HCT116 (cell line): ENCODE results near the gene OPRD1. TPM values are rescaled to one million over a fixed set of nuclear protein-coding genes. Genes with fewer than 3 reads are reported as not detected.

ENCODE experiments used
- ATAC-seq: fragments of 200-7000 bp; cut with Tn5 transposase; 2 replicates; pipeline ENCODE4 v1.9.1; 2020; ENCODE audit warnings: mild to moderate bottlenecking, moderate library complexity
- BruUV-seq: library from RNA; stranded (reverse); fragments of 400-500 nt; replicated peaks from 2 replicates; lab custom pipeline; 2021; lab: Mats Ljungman, UMichigan
- CTCF ChIA-PET: fragments of 300-600 bp; sonication (Branson Sonifier 250); formaldehyde crosslinking; loops from one replicate; lab custom pipeline; 2021; ENCODE audit warnings: antibody characterized with exemption; lab: Charles Lee
- POLR2A ChIA-PET: fragments of 300-600, 350-600 bp; sonication (Branson Sonifier 250); formaldehyde crosslinking; loops from one replicate; lab custom pipeline; 2021; ENCODE audit warnings: antibody characterized with exemption; lab: Charles Lee
- RAD21 ChIA-PET, 2 experiments: fragments of 300-600 bp; sonication (Branson Sonifier 250); formaldehyde crosslinking; loops; one replicate each; lab custom pipeline; 2023; ENCODE audit warnings: low total read pairs in 2 of 2; ENCODE audit not compliant: uncharacterized antibody in 2 of 2, unreplicated experiment in 2 of 2, low non-redundant PET in 1 of 2; lab: Charles Lee
- DNase-seq: peaks from one replicate; pipeline ENCODE4 v3.0.0-alpha.2; 2010; ENCODE audit warnings: low read depth, low spot score
- H2AFZ ChIP-seq: fragments of 200-600 bp; shearing (Covaris generic), sonication (generic); 2 replicates; pipeline ENCODE4 v1.6.1; 2017; ENCODE audit warnings: low read depth, mixed run types, mixed read lengths, antibody characterized with exemption, low read length; ENCODE audit not compliant: poor library complexity, severe bottlenecking
- H3K27ac ChIP-seq: 2 replicates; pipeline ENCODE4 v1.5.1; 2012; ENCODE audit warnings: low read depth, low read length
- H3K27me3 ChIP-seq: fragments of 200-600 bp; sonication (generic); 2 replicates; pipeline ENCODE4 v1.6.1; 2016; ENCODE audit warnings: mixed run types, low read length, mixed read lengths; ENCODE audit not compliant: insufficient read depth
- H3K36me3 ChIP-seq, 2 experiments: fragments of 200-500 bp in 1 of 2; fragments of 200-600 bp in 1 of 2; sonication (Bioruptor generic) in 1 of 2; sonication (generic) in 1 of 2; 2 replicates each; pipeline versions ENCODE4 v1.5.1 to v1.6.1; 2014 to 2016; ENCODE audit warnings: low read length in 2 of 2, inconsistent platforms in 1 of 2, mixed read lengths in 1 of 2, mixed run types in 1 of 2; ENCODE audit not compliant: insufficient read depth in 2 of 2, control insufficient read depth in 1 of 2
- H3K4me1 ChIP-seq, 2 experiments: fragments of 200-600 bp in 1 of 2; sonication (generic) in 1 of 2; 2 replicates each; pipeline versions ENCODE4 v1.5.1 to v1.6.1; 2012 to 2017; ENCODE audit warnings: low read length in 2 of 2, inconsistent platforms in 1 of 2, mild to moderate bottlenecking in 1 of 2, mixed read lengths in 1 of 2, mixed run types in 1 of 2, moderate library complexity in 1 of 2; ENCODE audit not compliant: insufficient read depth in 2 of 2, control insufficient read depth in 1 of 2
- H3K4me2 ChIP-seq: fragments of 200-600 bp; sonication (generic); 2 replicates; pipeline ENCODE4 v1.6.1; 2017; ENCODE audit warnings: mixed run types, low read length, mixed read lengths
- H3K4me3 ChIP-seq, 2 experiments: fragments of 200-600 bp in 1 of 2; sonication (generic) in 1 of 2; replicated peaks in 1 of 2; 2 replicates each; pipeline ENCODE4 v1.5.1; 2011 to 2016; ENCODE audit warnings: low read length in 2 of 2, control low read depth in 1 of 2, low read depth in 1 of 2, mild to moderate bottlenecking in 1 of 2, mixed read lengths in 1 of 2, mixed run types in 1 of 2
- H3K79me2 ChIP-seq: fragments of 200-600 bp; sonication (generic); 2 replicates; pipeline ENCODE4 v1.6.1; 2017; ENCODE audit warnings: mild to moderate bottlenecking, mixed run types, low read length, moderate library complexity, mixed read lengths; ENCODE audit not compliant: insufficient read depth
- H3K9ac ChIP-seq: fragments of 200-600 bp; sonication (generic); 2 replicates; pipeline ENCODE4 v1.6.1; 2016; ENCODE audit warnings: low read length, mixed read lengths
- H3K9me2 ChIP-seq: fragments of 200-600 bp; sonication (generic), shearing (Covaris generic); 2 replicates; pipeline ENCODE4 v1.6.1; 2017; ENCODE audit warnings: mixed run types, mild to moderate bottlenecking, moderate library complexity; ENCODE audit not compliant: insufficient read depth
- H3K9me3 ChIP-seq, 2 experiments: fragments of 200-500 bp in 1 of 2; fragments of 200-600 bp in 1 of 2; sonication (Bioruptor generic) in 1 of 2; sonication (generic) in 1 of 2; 2 replicates each; pipeline ENCODE4 v1.6.1; 2014 to 2017; ENCODE audit warnings: low read length in 2 of 2, mixed read lengths in 2 of 2, inconsistent platforms in 1 of 2, low read depth in 1 of 2, mild to moderate bottlenecking in 1 of 2, mixed run types in 1 of 2, moderate library complexity in 1 of 2; ENCODE audit not compliant: control insufficient read depth in 1 of 2, insufficient read depth in 1 of 2
- H4K20me1 ChIP-seq: fragments of 200-600 bp; sonication (generic), shearing (Covaris generic); 2 replicates; pipeline ENCODE4 v1.6.1; 2017; ENCODE audit warnings: mixed run types, mild to moderate bottlenecking, moderate library complexity; ENCODE audit not compliant: insufficient read depth
- POLR2A ChIP-seq: IDR thresholded peaks from 2 replicates; pipeline ENCODE4 v1.7.0; 2011; ENCODE audit warnings: borderline replicate concordance; ENCODE audit not compliant: insufficient read depth, insufficient read length; ENCODE audit errors: extremely low read depth
- POLR2AphosphoS5 ChIP-seq: IDR thresholded peaks from 2 replicates; pipeline ENCODE4 v1.6.1; 2011; ENCODE audit warnings: mild to moderate bottlenecking, low read depth, low read length, moderate library complexity
- RAD21 ChIP-seq: IDR thresholded peaks from 2 replicates; pipeline ENCODE4 v1.6.1; 2012; ENCODE audit warnings: low read depth, mild to moderate bottlenecking
- TCF7L2 ChIP-seq: IDR thresholded peaks from 2 replicates; pipeline ENCODE4 v1.7.0; 2011; ENCODE audit warnings: borderline replicate concordance, inconsistent platforms; ENCODE audit not compliant: insufficient read depth, insufficient read length; ENCODE audit errors: extremely low read depth
- ZFX ChIP-seq: fragments of 450-650 bp; IDR thresholded peaks from 2 replicates; pipeline ENCODE4 v1.6.1; 2017
- intact Hi-C: fragments of 100-400 bp; cut with micrococcal nuclease; formaldehyde crosslinking; loops from 2 replicates; pipeline ENCODE4 v1.10.0; 2022
- total RNA-seq: library from RNA; stranded (reverse); gene quantifications from one replicate; pipeline ENCODE4 v1.2.1, GENCODE V29; 2021; ENCODE audit not compliant: unreplicated experiment

The OPRD1 gene
- total RNA-seq, 1 experiment from 2014 or later, result not detected

DNA sequence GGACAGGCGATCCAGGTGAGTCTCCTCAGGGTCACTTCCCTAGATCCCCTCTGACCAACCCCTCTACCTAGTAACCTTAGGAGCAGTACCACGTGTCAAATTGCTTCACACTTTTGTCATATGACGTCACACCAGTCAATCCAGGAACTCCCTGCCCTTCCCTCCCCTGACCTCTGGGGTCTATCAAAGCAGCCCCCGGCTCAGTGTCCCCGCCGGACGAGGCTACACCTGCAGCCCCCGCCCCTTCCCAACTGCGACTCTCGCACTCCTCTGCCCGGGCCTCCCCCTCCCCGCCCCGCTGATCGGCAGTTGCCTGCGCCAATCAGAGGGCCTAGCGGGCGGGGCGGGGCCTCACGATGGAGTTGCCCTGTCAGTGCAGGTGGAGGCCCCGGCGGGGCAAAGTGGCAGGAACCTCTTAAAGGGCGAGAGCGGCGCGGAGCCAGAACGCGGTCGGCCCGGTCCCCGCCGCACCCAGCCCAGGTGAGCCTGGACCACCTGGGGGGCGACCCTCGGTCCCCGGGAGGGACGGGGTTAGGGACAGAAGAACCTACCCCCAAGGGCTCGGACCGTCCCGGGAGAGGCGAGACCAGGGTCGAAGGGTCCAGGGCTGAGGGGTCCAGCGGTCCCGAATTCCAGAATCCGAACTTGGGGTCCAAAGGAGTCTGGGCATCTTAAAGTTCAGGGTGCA is 74.9 kb downstream of the OPRD1 start:
- no peaks in the 10 kb centered on the region for H3K9me3 ChIP-seq
- H3K9me2 ChIP-seq, result no peaks in the 10 kb centered on the region
- RAD21 ChIA-PET, result no interaction called here
- peak overlapping the region; percentile 95 to 96 for H3K4me3 ChIP-seq
- peak; percentile 82 for TF ChIP-seq POLR2AphosphoS5
- no peak for TF ChIP-seq RAD21
- TF ChIP-seq TCF7L2, result peak; percentile 21
- TF ChIP-seq ZFX, result no peak
- TF ChIP-seq POLR2A, result peak; percentile 29
- H3K79me2 ChIP-seq, result peaks cover 5% of the 10 kb centered on the region; the same call in 1 of the 2 replicates
- intact Hi-C loops, result no loop called here
- H3K27ac ChIP-seq, result peak overlapping the region; percentile 72; the same call in 1 of the 2 replicates
- peak overlapping the region; percentile 99 for H3K4me2 ChIP-seq
- ATAC-seq, result peak; percentile 78
- POLR2A ChIA-PET, result interaction anchor here (1.0 to 1.3 kb wide), 2 partner anchors 97 to 295 kb away, joined by 3 to 4 read pairs; partner anchors contain the start of gene SRSF4
- no TSS peak for BruUV-seq
- CTCF ChIA-PET, result no interaction called here
- peaks cover 23 to 53% of the 10 kb centered on the region in 2 experiments for H3K4me1 ChIP-seq
- H3K27me3 ChIP-seq, result no peaks in the 10 kb centered on the region
- H2AFZ ChIP-seq, result peak overlapping the region; percentile 59
- DNase-seq, result peak; percentile 76
- peak overlapping the region; percentile 84 for H3K9ac ChIP-seq
- H3K36me3 ChIP-seq, result no peaks in the 10 kb centered on the region
- H4K20me1 ChIP-seq, result no peaks in the 10 kb centered on the region

DNA sequence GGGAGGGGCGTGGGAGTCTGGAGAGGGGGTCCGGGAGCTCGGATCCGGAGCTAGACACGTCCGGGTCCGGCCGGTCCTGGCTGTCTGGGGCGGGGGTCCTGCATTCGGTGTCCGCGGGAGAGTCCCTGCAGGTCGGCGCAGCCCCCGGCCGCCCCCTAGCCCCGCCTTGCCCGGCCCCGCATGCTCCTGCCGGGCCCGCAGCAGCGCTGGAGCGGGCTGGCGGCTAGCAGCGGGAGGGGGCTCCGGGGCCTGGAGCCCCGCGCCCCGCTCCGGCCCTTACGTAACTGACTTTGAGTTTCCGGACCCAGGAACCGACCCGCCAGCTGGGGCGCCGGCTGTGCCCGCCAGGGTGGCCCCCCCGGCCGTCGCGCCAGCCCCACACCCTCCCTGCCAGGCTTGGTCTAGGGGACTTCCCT is 75.5 kb downstream of the OPRD1 start:
- Histone ChIP-seq H3K9me2 (no peaks in the 10 kb centered on the region), H3K79me2 (peaks cover 5% of the 10 kb centered on the region; the same call in 1 of the 2 replicates), H3K4me1 (peaks cover 20 to 48% of the 10 kb centered on the region in 2 experiments), H3K9ac (peak overlapping the region; percentile 84), H3K4me2 (peak overlapping the region; percentile 99), H3K36me3 (no peaks in the 10 kb centered on the region), H3K27me3 (no peaks in the 10 kb centered on the region), H3K4me3 (peak overlapping the region; percentile 95 to 96), H3K9me3 (no peaks in the 10 kb centered on the region), H3K27ac (peak overlapping the region; percentile 72; the same call in 1 of the 2 replicates), H4K20me1 (no peaks in the 10 kb centered on the region), H2AFZ (peak overlapping the region; percentile 4)
- DNase-seq (no peak), ATAC-seq (peak; percentile 11)
- TF ChIP-seq ZFX (peak; percentile 42; the same call in 1 of the 2 replicates), POLR2AphosphoS5 (no peak)
- intact Hi-C loops, result no loop called here
- ChIA-PET CTCF (interaction anchor here (1.2 to 2.0 kb wide), 2 partner anchors 146 to 147 kb away, joined by 3 to 8 read pairs; no protein-coding TSS in a partner anchor), POLR2A (interaction anchor here (1.0 kb wide), 1 partner anchor 96 kb away, joined by 3 read pairs; no protein-coding TSS in a partner anchor), RAD21 (no interaction called here)
- BruUV-seq, result no TSS peak
